C4-2B (cell line): Measurements from ENCODE around the gene E2F8.

Experiments
- ZFX ChIP-seq: fragments of 450-650 bp; IDR thresholded peaks from 2 replicates; pipeline ENCODE4 v1.6.1; 2017
- TF ChIP-seq, protein P1 (sequence below): fragments of 450-650 bp; conservative IDR thresholded peaks from 2 replicates; pipeline ENCODE4 v1.5.1; 2017; ENCODE audit warnings: mild to moderate bottlenecking

DNA sequence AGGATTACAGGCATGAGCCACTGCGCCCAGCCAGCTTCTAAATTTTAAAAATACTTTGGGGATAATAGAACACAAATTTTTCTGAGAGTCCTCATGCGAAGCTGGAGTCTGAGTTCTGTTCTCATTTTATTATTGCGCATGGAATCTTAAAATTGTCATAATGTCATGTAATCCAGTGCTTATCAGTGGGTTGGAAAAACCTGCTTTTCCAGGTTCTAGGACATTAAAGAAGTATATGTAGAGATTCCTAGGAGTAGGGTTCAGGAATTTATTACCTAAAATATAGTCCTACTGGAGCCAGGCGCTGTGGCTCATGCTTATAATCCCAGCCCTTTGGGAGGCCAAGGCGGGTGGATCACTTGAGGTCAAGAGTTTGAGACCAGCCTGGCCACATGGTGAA, 4.6 kb upstream of the E2F8 start:
- TF ChIP-seq, protein P1, sequence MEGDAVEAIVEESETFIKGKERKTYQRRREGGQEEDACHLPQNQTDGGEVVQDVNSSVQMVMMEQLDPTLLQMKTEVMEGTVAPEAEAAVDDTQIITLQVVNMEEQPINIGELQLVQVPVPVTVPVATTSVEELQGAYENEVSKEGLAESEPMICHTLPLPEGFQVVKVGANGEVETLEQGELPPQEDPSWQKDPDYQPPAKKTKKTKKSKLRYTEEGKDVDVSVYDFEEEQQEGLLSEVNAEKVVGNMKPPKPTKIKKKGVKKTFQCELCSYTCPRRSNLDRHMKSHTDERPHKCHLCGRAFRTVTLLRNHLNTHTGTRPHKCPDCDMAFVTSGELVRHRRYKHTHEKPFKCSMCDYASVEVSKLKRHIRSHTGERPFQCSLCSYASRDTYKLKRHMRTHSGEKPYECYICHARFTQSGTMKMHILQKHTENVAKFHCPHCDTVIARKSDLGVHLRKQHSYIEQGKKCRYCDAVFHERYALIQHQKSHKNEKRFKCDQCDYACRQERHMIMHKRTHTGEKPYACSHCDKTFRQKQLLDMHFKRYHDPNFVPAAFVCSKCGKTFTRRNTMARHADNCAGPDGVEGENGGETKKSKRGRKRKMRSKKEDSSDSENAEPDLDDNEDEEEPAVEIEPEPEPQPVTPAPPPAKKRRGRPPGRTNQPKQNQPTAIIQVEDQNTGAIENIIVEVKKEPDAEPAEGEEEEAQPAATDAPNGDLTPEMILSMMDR, result no peak
- TF ChIP-seq ZFX, result no peak
